Measurements from ENCODE around the gene ATP1A3. TPM values are rescaled to one million over a fixed set of nuclear protein-coding genes. Genes with fewer than 3 reads are reported as not detected.

Gene ATP1A3
- total RNA-seq, 1 donor from 2014 or later: 375 TPM

DNA sequence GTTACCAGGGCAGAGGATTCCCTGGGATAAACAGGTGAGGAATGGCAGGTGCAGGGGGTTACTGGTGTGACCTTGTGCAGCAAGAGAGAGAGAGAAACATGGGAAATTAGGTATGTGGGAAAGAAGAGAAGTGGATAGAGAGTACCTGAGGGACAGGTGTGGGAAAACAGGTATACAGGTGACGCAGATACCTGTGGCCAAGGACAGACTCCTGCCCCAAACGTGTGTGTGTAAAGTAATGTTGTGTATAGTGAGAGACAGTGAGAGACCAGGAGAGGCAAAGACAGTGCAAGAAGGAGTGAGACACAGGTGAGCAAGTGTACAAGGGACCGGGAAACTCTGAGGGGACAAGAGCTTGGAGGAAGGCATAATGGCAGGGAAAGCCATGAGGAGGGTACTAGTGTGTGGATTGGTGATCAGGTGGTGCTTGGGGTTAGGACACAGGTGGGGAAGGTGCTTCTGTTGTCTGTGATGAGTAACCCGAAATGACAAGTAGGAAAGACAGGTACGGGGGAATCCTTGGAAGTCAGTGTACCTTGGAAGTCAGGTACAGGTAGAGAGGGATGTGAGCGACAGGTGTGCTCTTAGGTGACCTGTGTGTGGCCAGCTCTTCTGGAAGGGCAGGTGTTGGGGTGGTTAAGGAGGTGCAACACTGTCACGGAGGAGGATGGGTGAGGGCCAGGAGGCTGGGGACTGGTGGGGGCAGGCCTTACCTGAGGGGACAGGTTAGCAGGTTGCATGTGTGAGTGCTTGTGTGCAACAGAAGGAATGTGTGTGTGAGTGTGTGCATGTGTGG is 68.6 kb downstream of the ATP1A3 start:
- Histone ChIP-seq H3K4me1 (peaks cover 19% of the 10 kb centered on the region), H3K27ac (replicated peaks) (no peak overlapping the region), H3K36me3 (no peaks in the 10 kb centered on the region), H3K9me3 (replicated peaks) (no peaks in the 10 kb centered on the region), H3K27me3 (ENCODE audit: low read depth) (peaks cover 98% of the 10 kb centered on the region), H3K4me3 (no peak overlapping the region)
- no peak for DNase-seq
- TF ChIP-seq, protein P1, sequence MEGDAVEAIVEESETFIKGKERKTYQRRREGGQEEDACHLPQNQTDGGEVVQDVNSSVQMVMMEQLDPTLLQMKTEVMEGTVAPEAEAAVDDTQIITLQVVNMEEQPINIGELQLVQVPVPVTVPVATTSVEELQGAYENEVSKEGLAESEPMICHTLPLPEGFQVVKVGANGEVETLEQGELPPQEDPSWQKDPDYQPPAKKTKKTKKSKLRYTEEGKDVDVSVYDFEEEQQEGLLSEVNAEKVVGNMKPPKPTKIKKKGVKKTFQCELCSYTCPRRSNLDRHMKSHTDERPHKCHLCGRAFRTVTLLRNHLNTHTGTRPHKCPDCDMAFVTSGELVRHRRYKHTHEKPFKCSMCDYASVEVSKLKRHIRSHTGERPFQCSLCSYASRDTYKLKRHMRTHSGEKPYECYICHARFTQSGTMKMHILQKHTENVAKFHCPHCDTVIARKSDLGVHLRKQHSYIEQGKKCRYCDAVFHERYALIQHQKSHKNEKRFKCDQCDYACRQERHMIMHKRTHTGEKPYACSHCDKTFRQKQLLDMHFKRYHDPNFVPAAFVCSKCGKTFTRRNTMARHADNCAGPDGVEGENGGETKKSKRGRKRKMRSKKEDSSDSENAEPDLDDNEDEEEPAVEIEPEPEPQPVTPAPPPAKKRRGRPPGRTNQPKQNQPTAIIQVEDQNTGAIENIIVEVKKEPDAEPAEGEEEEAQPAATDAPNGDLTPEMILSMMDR (IDR thresholded peaks at IDR 0.05; ENCODE audit: borderline replicate concordance): no peak
- intact Hi-C loops (cut with micrococcal nuclease): no loop called here

DNA sequence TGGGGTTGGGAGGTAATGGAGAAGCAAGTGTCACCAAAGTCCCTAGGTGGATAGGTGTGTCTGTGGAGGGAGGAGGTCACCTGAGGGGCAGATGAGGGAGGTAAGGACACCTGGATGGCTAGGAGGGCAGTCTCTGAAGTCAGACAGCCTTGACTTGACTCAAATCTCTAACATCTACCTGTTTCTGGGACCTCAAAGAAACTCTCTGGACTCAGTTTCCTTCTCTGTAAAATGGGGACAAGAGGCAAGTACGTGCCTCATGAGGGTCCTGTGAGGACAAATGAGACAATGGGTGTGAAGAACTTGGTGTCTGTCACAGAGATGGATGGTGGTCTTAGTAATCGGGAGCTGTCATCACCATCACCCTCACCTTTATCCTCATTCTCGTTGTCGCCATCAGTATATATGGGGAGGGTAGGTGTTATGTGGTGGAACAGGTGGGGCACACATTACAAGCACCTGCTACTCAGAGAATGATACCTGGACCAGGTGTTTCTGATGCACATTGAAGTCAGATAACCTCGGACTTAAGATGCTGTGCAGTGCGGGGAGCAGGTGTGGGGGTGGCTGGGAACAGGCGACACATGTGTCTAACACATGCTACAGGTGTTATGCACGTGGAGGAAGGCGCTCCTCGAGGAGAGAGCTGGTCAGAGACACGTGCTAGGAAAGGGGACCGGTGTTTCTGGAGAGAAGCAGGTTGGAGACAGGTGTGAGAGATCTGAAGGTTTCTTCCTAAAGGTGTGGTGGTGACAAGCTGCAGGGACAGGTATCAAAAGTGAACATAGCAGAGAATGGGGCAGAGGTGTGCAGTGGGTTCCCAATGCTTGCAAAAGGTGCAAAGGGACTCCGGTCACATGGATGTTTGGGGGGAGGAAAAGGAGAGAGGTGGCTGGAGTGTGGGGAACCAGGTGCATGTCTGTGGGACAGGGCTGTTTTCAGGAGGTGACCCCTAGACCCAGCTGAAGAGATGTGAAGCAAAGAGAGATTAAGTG is 69.6 kb downstream of the ATP1A3 start:
- Histone ChIP-seq H3K4me3 (no peak overlapping the region), H3K9me3 (replicated peaks) (no peaks in the 10 kb centered on the region), H3K27ac (replicated peaks) (no peak overlapping the region), H3K4me1 (peaks cover 19% of the 10 kb centered on the region), H3K36me3 (no peaks in the 10 kb centered on the region), H3K27me3 (ENCODE audit: low read depth) (peaks cover 98% of the 10 kb centered on the region)
- no peak for DNase-seq
- TF ChIP-seq, protein P1 (IDR thresholded peaks at IDR 0.05; ENCODE audit: borderline replicate concordance): no peak
- intact Hi-C loops (cut with micrococcal nuclease): no loop called here

DNA sequence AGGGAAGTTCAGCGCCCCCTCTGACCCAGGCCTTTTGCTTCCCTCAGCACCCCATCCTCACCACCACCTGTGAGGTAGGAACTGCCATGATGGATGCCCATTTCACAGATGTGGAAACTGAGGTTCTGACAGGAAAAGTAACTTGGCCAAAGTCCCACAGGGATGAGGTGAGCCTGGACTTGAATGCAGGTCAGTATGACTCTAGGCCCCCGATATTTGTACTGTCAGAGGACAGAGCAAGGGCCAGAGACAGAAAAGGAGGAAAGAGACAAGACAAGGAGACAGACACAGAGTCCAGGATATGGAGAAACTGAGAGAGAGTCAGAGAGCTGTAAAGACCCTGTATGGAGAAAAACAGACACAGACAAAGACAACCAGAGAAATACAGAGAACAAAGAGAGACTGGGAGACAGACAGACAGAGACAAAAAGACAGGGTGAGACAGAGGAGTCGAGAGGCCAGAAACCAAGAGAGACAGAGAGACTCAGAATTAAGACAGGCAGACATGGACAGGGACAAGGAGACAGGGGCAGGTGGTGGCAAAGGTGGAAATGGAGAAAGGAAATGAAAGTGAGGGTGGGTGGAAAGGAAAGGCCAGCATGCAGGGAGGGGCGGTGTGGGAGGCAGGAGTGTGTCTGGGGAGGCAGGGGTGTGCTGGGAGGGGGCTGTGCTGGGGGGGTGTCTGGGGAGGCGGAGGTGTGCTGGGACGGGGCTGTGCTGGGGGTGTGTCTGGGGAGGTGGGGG is 70.8 kb downstream of the ATP1A3 start:
- DNase-seq: no peak
- peaks cover 98% of the 10 kb centered on the region for H3K27me3 ChIP-seq (ENCODE audit: low read depth)
- no peaks in the 10 kb centered on the region for H3K36me3 ChIP-seq
- TF ChIP-seq, protein P1 (IDR thresholded peaks at IDR 0.05; ENCODE audit: borderline replicate concordance): no peak
- intact Hi-C loops (cut with micrococcal nuclease): no loop called here
- H3K4me1 ChIP-seq: peaks cover 7% of the 10 kb centered on the region
- no peak overlapping the region for H3K27ac ChIP-seq (replicated peaks)
- H3K9me3 ChIP-seq (replicated peaks): no peaks in the 10 kb centered on the region
- no peak overlapping the region for H3K4me3 ChIP-seq

DNA sequence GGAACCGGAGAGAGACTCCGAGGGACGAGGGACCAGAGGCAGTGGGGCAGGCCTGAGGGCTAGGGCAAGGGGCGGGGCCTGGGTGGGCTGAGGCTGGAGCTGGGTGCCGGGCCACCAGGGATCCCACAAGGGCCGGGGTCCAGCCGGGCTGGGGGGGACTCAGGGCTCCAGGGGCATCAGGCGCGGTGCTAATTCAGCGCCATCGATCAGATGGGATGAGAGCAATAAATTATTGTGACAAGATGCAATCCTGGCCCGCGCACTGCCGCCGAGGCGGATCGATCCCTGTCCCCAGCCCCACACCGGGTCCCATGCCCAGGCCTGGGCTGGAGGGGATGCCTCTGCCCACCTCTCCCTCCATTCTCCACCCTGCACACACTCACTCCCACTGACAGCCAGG is 71.4 kb downstream of the ATP1A3 start:
- TF ChIP-seq, protein P1 (IDR thresholded peaks at IDR 0.05; ENCODE audit: borderline replicate concordance): no peak
- Histone ChIP-seq H3K27me3 (ENCODE audit: low read depth) (peaks cover 98% of the 10 kb centered on the region), H3K27ac (replicated peaks) (no peak overlapping the region), H3K36me3 (no peaks in the 10 kb centered on the region), H3K4me1 (peaks cover 1% of the 10 kb centered on the region), H3K4me3 (no peak overlapping the region), H3K9me3 (replicated peaks) (no peaks in the 10 kb centered on the region)
- no peak for DNase-seq
- intact Hi-C loops (cut with micrococcal nuclease): no loop called here
